A549 (cell line): ENCODE measurements around the gene METTL27. TPM values are rescaled to one million over a fixed set of nuclear protein-coding genes. Genes with fewer than 3 reads are reported as not detected.

Source experiments
- ATAC-seq, 2 experiments: fragments of 200-7000 bp in 1 of 2; fragments of >200 bp in 1 of 2; cut with Nextera tagmentation in 1 of 2; cut with Tn5 transposase in 1 of 2; 3 replicates each; pipeline versions ENCODE4 v1.8.0 to v1.9.1; 2018 to 2020; ENCODE audit warnings: mild to moderate bottlenecking in 1 of 2, moderate library complexity in 1 of 2
- CTCF ChIA-PET: fragments of 300-600 bp; sonication (Branson Sonifier 250); formaldehyde crosslinking; extraction: SDS; loops from one replicate; lab custom pipeline; 2021; ENCODE audit warnings: antibody characterized with exemption, inconsistent platforms; lab: Yijun Ruan, JAX
- POLR2A ChIA-PET: fragments of 350-600 bp; formaldehyde crosslinking; extraction: SDS; loops from one replicate; lab custom pipeline; 2021; ENCODE audit warnings: antibody characterized with exemption, inconsistent platforms; lab: Yijun Ruan, JAX
- DNase-seq, 2 experiments: peaks; one replicate each; pipeline versions ENCODE4 v3.0.0 to v3.0.0-alpha.2; 2011 to 2016; ENCODE audit warnings: low read depth in 1 of 2, low spot score in 1 of 2
- FAIRE-seq: peaks from 2 replicates; lab custom pipeline; 2011; peaks lifted over from hg19 to GRCh38; lab: Jason Lieb, UNC
- H3K27ac ChIP-seq, 2 experiments: fragments of >200 bp; sonication (Bioruptor Twin); formaldehyde crosslinking; 3 replicates each; pipeline ENCODE4 v1.5.1; 2016 to 2017
- H3K4me1 ChIP-seq: fragments of >200 bp; sonication (Bioruptor Twin); formaldehyde crosslinking; 3 replicates; pipeline ENCODE4 v1.6.1; 2016
- H3K4me2 ChIP-seq: fragments of >200 bp; sonication (Bioruptor Twin); formaldehyde crosslinking; 3 replicates; pipeline ENCODE4 v1.6.1; 2016
- H3K4me3 ChIP-seq: fragments of >200 bp; sonication (Bioruptor Twin); formaldehyde crosslinking; 3 replicates; pipeline ENCODE4 v1.5.1; 2016
- H3K9me3 ChIP-seq: fragments of >200 bp; sonication (Bioruptor Twin); formaldehyde crosslinking; 3 replicates; pipeline ENCODE4 v1.6.1; 2016
- CHD4 ChIP-seq: fragments of 200-600 bp; sonication (generic); IDR thresholded peaks from 2 replicates; pipeline ENCODE4 v1.6.1; 2016; ENCODE audit warnings: antibody characterized with exemption, mild to moderate bottlenecking, borderline replicate concordance
- FOSB ChIP-seq: fragments of 250-450 bp; sonication (Bioruptor Pico); IDR thresholded peaks from 2 replicates; pipeline ENCODE4 v1.5.0; 2020; ENCODE audit warnings: mild to moderate bottlenecking, moderate library complexity
- FOSL2 ChIP-seq, 2 experiments: fragments of 450-650 bp in 1 of 2; fragments of >200 bp in 1 of 2; sonication (Bioruptor Twin) in 1 of 2; formaldehyde crosslinking; IDR thresholded peaks; 2 replicates each; pipeline versions ENCODE4 v1.5.0 to v1.6.1; 2016 to 2020; ENCODE audit warnings: mild to moderate bottlenecking in 1 of 2, moderate library complexity in 1 of 2
- FOXS1 ChIP-seq: fragments of 250-450 bp; sonication (Bioruptor Pico); IDR thresholded peaks from 2 replicates; pipeline ENCODE4 v1.5.0; 2020; ENCODE audit warnings: mild to moderate bottlenecking, moderate library complexity
- HES2 ChIP-seq: fragments of >200 bp; sonication (Bioruptor Twin); formaldehyde crosslinking; IDR thresholded peaks from 2 replicates; pipeline ENCODE4 v1.6.1; 2016
- HOXA7 ChIP-seq: fragments of 250-450 bp; sonication (Bioruptor Pico); IDR thresholded peaks from 2 replicates; pipeline ENCODE4 v1.5.0; 2020; ENCODE audit warnings: mild to moderate bottlenecking, moderate library complexity
- HOXB13 ChIP-seq: fragments of 250-450 bp; sonication (Bioruptor Pico); IDR thresholded peaks from 2 replicates; pipeline ENCODE4 v1.5.0; 2020; ENCODE audit warnings: low read depth, mild to moderate bottlenecking, moderate library complexity
- JUN ChIP-seq, 2 experiments: fragments of >200 bp; sonication (Bioruptor Twin); formaldehyde crosslinking; IDR thresholded peaks; 2 replicates in 1 of 2; 3 replicates in 1 of 2; pipeline ENCODE4 v1.6.1; 2016 to 2017
- MAZ ChIP-seq: fragments of 150-350 bp; IDR thresholded peaks from 2 replicates; pipeline ENCODE4 v1.6.1; 2014; ENCODE audit warnings: antibody characterized with exemption, low read depth, low read length, borderline replicate concordance
- PHF8 ChIP-seq: fragments of 200-600 bp; sonication (generic); IDR thresholded peaks from 2 replicates; pipeline ENCODE4 v1.6.1; 2016; ENCODE audit warnings: low read depth, mild to moderate bottlenecking, antibody characterized with exemption, moderate library complexity, borderline replicate concordance
- POLR2A ChIP-seq: IDR thresholded peaks from 2 replicates; pipeline ENCODE4 v1.6.1; 2012; ENCODE audit warnings: mild to moderate bottlenecking, low read length
- RAD21 ChIP-seq, 2 experiments: fragments of >200 bp in 1 of 2; sonication (Bioruptor Twin) in 1 of 2; formaldehyde crosslinking in 1 of 2; IDR thresholded peaks in 1 of 2; conservative IDR thresholded peaks in 1 of 2; 2 replicates in 1 of 2; 3 replicates in 1 of 2; pipeline ENCODE4 v1.6.1; 2012 to 2018; ENCODE audit warnings: inconsistent platforms in 1 of 2
- RARB ChIP-seq: fragments of 250-450 bp; sonication (Bioruptor Pico); IDR thresholded peaks from 2 replicates; pipeline ENCODE4 v1.8.0; 2021; ENCODE audit warnings: mild to moderate bottlenecking, moderate library complexity
- SMC3 ChIP-seq: fragments of >200 bp; sonication (Bioruptor Twin); formaldehyde crosslinking; IDR thresholded peaks from 3 replicates; pipeline ENCODE4 v1.6.1; 2018; ENCODE audit warnings: inconsistent platforms
- USF2 ChIP-seq: fragments of 450-650 bp; IDR thresholded peaks from 2 replicates; pipeline ENCODE4 v1.6.1; 2014; ENCODE audit warnings: antibody characterized with exemption
- ZC3H11A ChIP-seq: fragments of 450-650 bp; IDR thresholded peaks from 2 replicates; pipeline ENCODE4 v1.6.1; 2014; ENCODE audit warnings: antibody characterized with exemption, mild to moderate bottlenecking
- WGBS: methylation state at CpG from one replicate; pipeline ENCODE4 v1.1.6; 2017; ENCODE audit errors: missing lambda C conversion rate; 5-methylcytosine and 5-hydroxymethylcytosine counted together
- polyA minus RNA-seq: library from RNA; depleted of rRNA, polyadenylated mRNA; stranded (reverse); fragments of >200 nt; gene quantifications from 2 replicates; pipeline ENCODE4 v1.2.3, GENCODE V29; 2011; rRNA and poly(A)+ RNA removed
- polyA plus RNA-seq, 4 experiments: library from polyadenylated mRNA; depleted of rRNA in 3 of 4; stranded (reverse); fragments of >200 nt; fragmentation: RNase III in 1 of 4; extraction: RNeasy Plus Mini Kit Qiagen cat#74134 plus additional on column Dnase treatment in 1 of 4; gene quantifications; 2 replicates in 3 of 4; 3 replicates in 1 of 4; pipeline ENCODE4 v1.2.3, GENCODE V29; 2011 to 2017
- TF ChIP-seq, protein P1 (sequence below): IDR thresholded peaks from 2 replicates; pipeline ENCODE4 v1.6.1; 2012

The METTL27 gene
- polyA plus RNA-seq (2011; rRNA removed) (4.1 and 5.5 TPM in 2 replicates), polyA plus RNA-seq (2017; fragmentation: RNase III; extraction: RNeasy Plus Mini Kit Qiagen cat#74134 plus additional on column Dnase treatment) (4.9 to 5.8 TPM (median 5.3 TPM) in 3 replicates), polyA minus RNA-seq (5.1 and 5.4 TPM in 2 replicates)
- 11.3 and 12.4 TPM in 2 replicates for polyA plus RNA-seq (2012; cell fraction: cytosol; rRNA removed)
- 7.8 and 11.8 TPM in 2 replicates for polyA plus RNA-seq (2012; cell fraction: nucleus; rRNA removed)

- Histone ChIP-seq H3K9me3 (no peaks in the 10 kb centered on the region), H3K4me3 (peak within 1 kb of the TSS; percentile 76), H3K27ac (peak within 1 kb of the TSS; percentile 87 to 92)
- CTCF ChIA-PET: interaction anchor here (0.7 to 2.0 kb wide), 5 partner anchors 14 to 235 kb away, joined by 3 to 6 read pairs (median 3); no protein-coding TSS in a partner anchor
- 2% methylated on average over 35 of the region's 45 CpGs for WGBS
- TF ChIP-seq HOXB13 (CRISPR knock-in tag): no peak
- peak; percentile 35 to 44; a peak in 1 of 5 replicates for TF ChIP-seq JUN (IDR thresholded peaks at IDR 0.05)
- TF ChIP-seq POLR2A: peak; percentile 67
- no peak for TF ChIP-seq MAZ
- no peak for TF ChIP-seq FOXS1 (CRISPR knock-in tag)
- no peak for TF ChIP-seq CHD4
- TF ChIP-seq FOSB: no peak
- TF ChIP-seq, protein P1, sequence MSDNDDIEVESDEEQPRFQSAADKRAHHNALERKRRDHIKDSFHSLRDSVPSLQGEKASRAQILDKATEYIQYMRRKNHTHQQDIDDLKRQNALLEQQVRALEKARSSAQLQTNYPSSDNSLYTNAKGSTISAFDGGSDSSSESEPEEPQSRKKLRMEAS: peak; percentile 47
- peak; percentile 80; the same call in 1 of the 2 replicates for TF ChIP-seq PHF8
- no peak for TF ChIP-seq HES2
- TF ChIP-seq, all 56 proteins: peak for 4
- ATAC-seq: peak; percentile 93 to 96
- peaks cover 8% of the 10 kb centered on the region; the same call in 1 of the 3 replicates for H3K4me1 ChIP-seq
- peak within 1 kb of the TSS; percentile 93 for H3K4me2 ChIP-seq
- FAIRE-seq: no peak
- POLR2A ChIA-PET: interaction anchor here (0.6 to 2.3 kb wide), 12 partner anchors 8 to 462 kb away, joined by 3 to 25 read pairs (median 5); partner anchors contain the start of genes ABHD11, CLDN4 and MLXIPL
- DNase-seq: peak; percentile 92 to 98
These were observed at the start of gene METTL27 for GRCh38 chr7:73842067-73842976. TSS of gene METTL27 (minus strand) at chr7:73842516. CDS start at chr7:73842140, 376 bp downstream.

GRCh38 chr7:73891178-73891885 lies 49.0 kb upstream of the METTL27 start:
- POLR2A ChIA-PET: no interaction called here
- Histone ChIP-seq H3K4me1 (peaks cover 35% of the 10 kb centered on the region), H3K4me3 (no peak overlapping the region), H3K27ac (peak overlapping the region in 1 of 2 experiments; percentile 33; a peak in 2 of 6 replicates), H3K4me2 (no peak overlapping the region), H3K9me3 (peaks cover 4% of the 10 kb centered on the region; the same call in 2 of the 3 replicates)
- ATAC-seq (peak in 1 of 2 experiments; percentile 45; a peak in 2 of 6 replicates), DNase-seq (peak; percentile 39 to 54), FAIRE-seq (no peak)
- TF ChIP-seq FOSL2 (IDR thresholded peaks at IDR 0.05) (no peak), FOSL2 (CRISPR knock-in tag; IDR thresholded peaks at IDR 0.05) (no peak), RAD21 (conservative IDR thresholded peaks at IDR 0.05 in 1 of 2, IDR thresholded peaks at IDR 0.05 in 1 of 2) (peak in 1 of 2 experiments; percentile 40; a peak in 2 of 5 replicates)
- CTCF ChIA-PET: interaction anchor here (0.8 to 5.0 kb wide), 5 partner anchors 8 to 134 kb away, joined by 3 to 22 read pairs (median 4); no protein-coding TSS in a partner anchor
- 78% methylated on average over 15 of the region's 16 CpGs for WGBS

GRCh38 chr7:73890555-73891147 lies 48.3 kb upstream of the METTL27 start:
- Histone ChIP-seq H3K4me2 (no peak overlapping the region), H3K4me1 (peaks cover 35% of the 10 kb centered on the region), H3K27ac (no peak overlapping the region), H3K9me3 (peaks cover 1% of the 10 kb centered on the region; the same call in 1 of the 3 replicates), H3K4me3 (no peak overlapping the region)
- TF ChIP-seq RARB (CRISPR knock-in tag) (no peak), ZC3H11A (peak; percentile 82), USF2 (no peak), HOXA7 (no peak), SMC3 (no peak)
- POLR2A ChIA-PET: no interaction called here
- WGBS: 89% methylated on average over 16 of the region's 16 CpGs
- CTCF ChIA-PET: interaction anchor here (0.8 to 5.0 kb wide), 4 partner anchors 9 to 135 kb away, joined by 3 to 22 read pairs (median 4); no protein-coding TSS in a partner anchor
- no peak for FAIRE-seq
- no peak for DNase-seq
- ATAC-seq: no peak
